SK-N-SH (cell line): ENCODE results near the gene FNDC3B. TPM values are rescaled to one million over a fixed set of nuclear protein-coding genes. Genes with fewer than 3 reads are reported as not detected.

Source experiments
- CTCF ChIA-PET: fragments of 300-600, 350-600 bp; formaldehyde crosslinking; extraction: SDS; loops from one replicate; lab custom pipeline; 2021; lab: Yijun Ruan, JAX
- POLR2A ChIA-PET: fragments of 350-600 bp; sonication (Branson Sonifier 250); formaldehyde crosslinking; extraction: SDS; loops from one replicate; lab custom pipeline; 2020; ENCODE audit warnings: antibody characterized with exemption, inconsistent platforms; lab: Yijun Ruan, JAX
- DNase-seq: peaks from one replicate; pipeline ENCODE4 v3.0.0; 2012
- H2AFZ ChIP-seq: fragments of 200-600 bp; sonication (generic); 2 replicates; pipeline ENCODE4 v1.8.1; 2016; ENCODE audit warnings: antibody characterized with exemption, mild to moderate bottlenecking, low read depth
- H3F3A ChIP-seq: fragments of 200-600 bp; sonication (generic); replicated peaks from 2 replicates; pipeline ENCODE3; 2016; ENCODE audit warnings: antibody characterized with exemption, mild to moderate bottlenecking; ENCODE audit not compliant: insufficient read depth
- H3K27ac ChIP-seq, 2 experiments: fragments of 200-500 bp in 1 of 2; fragments of 200-600 bp in 1 of 2; sonication (Bioruptor generic) in 1 of 2; sonication (generic), shearing (Covaris generic) in 1 of 2; 2 replicates each; pipeline versions ENCODE4 v1.5.1 to v1.6.1; 2014 to 2016; ENCODE audit warnings: low read depth in 2 of 2, inconsistent platforms in 1 of 2, low read length in 1 of 2, mild to moderate bottlenecking in 1 of 2, mixed read lengths in 1 of 2
- H3K27me3 ChIP-seq: fragments of 200-600 bp; sonication (generic), shearing (Covaris generic); 2 replicates; pipeline ENCODE4 v1.6.1; 2016; ENCODE audit warnings: mixed run types; ENCODE audit not compliant: insufficient read depth
- H3K36me3 ChIP-seq, 2 experiments: fragments of 200-500 bp in 1 of 2; fragments of 200-600 bp in 1 of 2; sonication (Bioruptor generic) in 1 of 2; sonication (generic) in 1 of 2; replicated peaks in 1 of 2; 2 replicates each; pipeline versions ENCODE3 to v1.5.1; 2014 to 2016; ENCODE audit warnings: low read length in 1 of 2, mild to moderate bottlenecking in 1 of 2; ENCODE audit not compliant: insufficient read depth in 2 of 2, control insufficient read depth in 1 of 2
- H3K4me1 ChIP-seq, 2 experiments: fragments of 200-500 bp in 1 of 2; fragments of 200-600 bp in 1 of 2; sonication (Bioruptor generic) in 1 of 2; sonication (generic), shearing (Covaris generic) in 1 of 2; 2 replicates each; pipeline versions ENCODE4 v1.5.1 to v1.6.1; 2014 to 2016; ENCODE audit warnings: low read depth in 1 of 2, low read length in 1 of 2, mixed run types in 1 of 2; ENCODE audit not compliant: insufficient read depth in 2 of 2, control insufficient read depth in 1 of 2
- H3K4me2 ChIP-seq: fragments of 200-600 bp; sonication (generic), shearing (Covaris generic); 2 replicates; pipeline ENCODE4 v1.6.1; 2017; ENCODE audit warnings: mixed run types
- H3K4me3 ChIP-seq, 2 experiments: fragments of 200-500 bp in 1 of 2; fragments of 200-600 bp in 1 of 2; sonication (Bioruptor generic) in 1 of 2; sonication (generic), shearing (Covaris generic) in 1 of 2; 2 replicates each; pipeline versions ENCODE4 v1.5.1 to v1.8.1; 2014 to 2016; ENCODE audit warnings: low read depth in 2 of 2, inconsistent platforms in 1 of 2, low read length in 1 of 2, mild to moderate bottlenecking in 1 of 2, mixed read lengths in 1 of 2, moderate library complexity in 1 of 2
- H3K79me2 ChIP-seq: fragments of 200-600 bp; sonication (generic); 2 replicates; pipeline ENCODE4 v1.8.1; 2017; ENCODE audit warnings: mild to moderate bottlenecking; ENCODE audit not compliant: insufficient read depth
- H3K9ac ChIP-seq: fragments of 200-600 bp; sonication (generic); 2 replicates; pipeline ENCODE4 v1.6.1; 2017; ENCODE audit warnings: mixed run types
- H3K9me2 ChIP-seq: fragments of 200-600 bp; sonication (generic); 2 replicates; pipeline ENCODE4 v1.6.1; 2017; ENCODE audit warnings: mixed run types
- H3K9me3 ChIP-seq: fragments of 200-600 bp; sonication (generic); 2 replicates; pipeline ENCODE4 v1.6.1; 2017; ENCODE audit warnings: mixed run types, mild to moderate bottlenecking, moderate library complexity
- H4K20me1 ChIP-seq: fragments of 200-600 bp; sonication (generic); 2 replicates; pipeline ENCODE4 v1.6.1; 2017; ENCODE audit warnings: mild to moderate bottlenecking, mixed run types; ENCODE audit not compliant: insufficient read depth
- CHD2 ChIP-seq: fragments of 150-350 bp; IDR thresholded peaks from 2 replicates; pipeline ENCODE4 v1.6.1; 2018; ENCODE audit warnings: low read length; ENCODE audit not compliant: partially characterized antibody
- ELF1 ChIP-seq: IDR thresholded peaks from 2 replicates; pipeline ENCODE4 v1.4.0; 2012
- EZH2phosphoT487 ChIP-seq: fragments of 200-600 bp; sonication (generic); IDR thresholded peaks from 2 replicates; pipeline ENCODE4 v1.6.1; 2017; ENCODE audit warnings: low read depth, mixed run types, mild to moderate bottlenecking, antibody characterized with exemption, moderate library complexity, borderline replicate concordance
- FOSL2 ChIP-seq: IDR thresholded peaks from 2 replicates; pipeline ENCODE4 v1.4.0; 2012; ENCODE audit warnings: low read depth, mild to moderate bottlenecking, moderate library complexity, borderline replicate concordance
- FOXJ3 ChIP-seq: sonication (generic); formaldehyde crosslinking; IDR thresholded peaks from 2 replicates; pipeline ENCODE4 v1.5.1; 2020; ENCODE audit warnings: mild to moderate bottlenecking, missing genetic modification reagents
- FOXM1 ChIP-seq: IDR thresholded peaks from 2 replicates; pipeline ENCODE4 v1.4.0; 2012; ENCODE audit warnings: low read depth, mild to moderate bottlenecking
- IRF3 ChIP-seq: fragments of 150-350 bp; IDR thresholded peaks from 2 replicates; pipeline ENCODE4 v1.6.1; 2016; ENCODE audit warnings: mild to moderate bottlenecking, low read depth, low read length
- NRF1 ChIP-seq: IDR thresholded peaks from 2 replicates; pipeline ENCODE4 v1.6.1; 2012; ENCODE audit warnings: low read depth, mild to moderate bottlenecking, low read length
- RAD21 ChIP-seq: IDR thresholded peaks from 2 replicates; pipeline ENCODE4 v1.6.1; 2012; ENCODE audit warnings: mild to moderate bottlenecking, low read length
- RCOR1 ChIP-seq: fragments of 150-350 bp; IDR thresholded peaks from 2 replicates; pipeline ENCODE4 v1.6.1; 2017; ENCODE audit warnings: antibody characterized with exemption, low read length
- RFX5 ChIP-seq: IDR thresholded peaks from 2 replicates; pipeline ENCODE4 v1.6.1; 2012; ENCODE audit warnings: mild to moderate bottlenecking, improper control_type of control experiment, low read length
- RXRA ChIP-seq: IDR thresholded peaks from 2 replicates; pipeline ENCODE4 v1.4.0; 2012; ENCODE audit warnings: low read depth, mild to moderate bottlenecking, borderline replicate concordance
- TAF1 ChIP-seq: IDR thresholded peaks from 2 replicates; pipeline ENCODE4 v1.6.1; 2012; ENCODE audit warnings: low read depth, mild to moderate bottlenecking, low read length, moderate library complexity, borderline replicate concordance
- TCF12 ChIP-seq: IDR thresholded peaks from 2 replicates; pipeline ENCODE4 v1.4.0; 2012
- USF1 ChIP-seq: IDR thresholded peaks from 2 replicates; pipeline ENCODE4 v1.4.0; 2012; ENCODE audit warnings: low read depth, borderline replicate concordance
- YY1 ChIP-seq: IDR thresholded peaks from 2 replicates; pipeline ENCODE4 v1.4.0; 2012; ENCODE audit warnings: low read depth, mild to moderate bottlenecking
- WGBS: methylation state at CpG from one replicate; pipeline ENCODE4 v1.1.6; 2017; ENCODE audit warnings: low lambda C conversion rate; 5-methylcytosine and 5-hydroxymethylcytosine counted together
- polyA plus RNA-seq, 3 experiments: library from polyadenylated mRNA; depleted of rRNA; stranded (reverse); fragments of >200 nt; gene quantifications; 2 replicates each; pipeline ENCODE4 v1.2.3, GENCODE V29; 2012
- TF ChIP-seq, protein P1 (sequence below): fragments of 150-350 bp; IDR thresholded peaks from 2 replicates; pipeline ENCODE4 v1.6.1; 2017; ENCODE audit warnings: antibody characterized with exemption, low read length, low read depth, borderline replicate concordance
- TF ChIP-seq, protein P2 (sequence below): IDR thresholded peaks from 2 replicates; pipeline ENCODE4 v1.4.0; 2012; ENCODE audit warnings: low read depth, borderline replicate concordance

The FNDC3B gene
- polyA plus RNA-seq, 1 of the 3 experiments (the other 2 are of a cell fraction), result 10.4 TPM

- Histone ChIP-seq H3K9me3 (no peaks in the 10 kb centered on the region), H3K4me3 (no peak overlapping the region), H3K9me2 (no peaks in the 10 kb centered on the region), H3K9ac (no peak overlapping the region), H3F3A (no peaks in the 10 kb centered on the region), H3K79me2 (peaks cover 31% of the 10 kb centered on the region), H2AFZ (no peak overlapping the region), H3K4me1 (peaks cover 0 to 4% of the 10 kb centered on the region in 2 experiments; a peak in 2 of 4 replicates), H3K36me3 (no peaks in the 10 kb centered on the region), H3K27ac (no peak overlapping the region), H3K4me2 (no peak overlapping the region), H3K27me3 (no peaks in the 10 kb centered on the region), H4K20me1 (peaks cover 4% of the 10 kb centered on the region; the same call in 1 of the 2 replicates)
- POLR2A ChIA-PET, result no interaction called here
- no peak for DNase-seq
- TF ChIP-seq RFX5, result no peak
- TF ChIP-seq FOXM1, result no peak
- TF ChIP-seq RXRA, result no peak
- no peak for TF ChIP-seq NRF1
- no peak for TF ChIP-seq IRF3
- TF ChIP-seq FOXJ3 (CRISPR knock-in tag), result no peak
- CTCF ChIA-PET, result interaction anchor here (2.1 kb wide), 1 partner anchor 296 kb away, joined by 5 read pairs; no protein-coding TSS in a partner anchor
Measured at GRCh38 chr3:172036541-172037215, 2.7 kb upstream of the FNDC3B start.

DNA sequence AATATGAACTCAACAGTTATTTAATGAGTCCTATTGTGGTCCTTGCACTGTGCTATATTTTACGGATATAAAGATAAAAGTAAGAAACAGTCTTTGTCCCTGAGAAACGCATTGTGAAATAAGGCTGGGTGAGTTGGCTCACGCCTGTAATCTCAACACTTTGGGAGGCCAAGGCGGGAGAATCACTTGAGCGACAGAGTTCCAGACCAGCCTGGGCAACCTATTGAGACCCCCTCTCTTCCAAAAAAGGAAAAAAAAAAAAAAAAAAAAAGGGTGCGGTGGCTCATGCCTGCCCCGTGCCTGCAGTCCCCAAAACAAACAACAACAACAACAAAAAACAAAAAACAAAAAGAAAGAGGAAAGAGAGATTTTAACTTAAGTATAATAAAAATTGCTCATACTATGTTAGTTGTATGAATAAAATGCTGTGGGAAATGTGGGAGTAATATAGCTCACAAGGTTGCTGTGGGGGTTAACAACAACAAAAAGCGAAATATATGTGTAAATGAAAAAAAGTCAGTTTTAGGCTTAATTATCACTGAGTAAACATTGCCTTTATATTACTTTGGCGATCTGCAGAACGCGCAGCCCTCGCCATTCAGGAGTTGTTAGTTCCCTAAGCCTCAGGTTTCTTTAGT, 461 bp upstream of the FNDC3B start:
- Histone ChIP-seq H3K9me3 (no peaks in the 10 kb centered on the region), H3K36me3 (peaks cover 0 to 10% of the 10 kb centered on the region in 2 experiments), H3K27ac (peak overlapping the region; percentile 62 to 97; a peak in 3 of 4 replicates), H3K4me2 (peak overlapping the region; percentile 86), H3K4me1 (peaks cover 3 to 6% of the 10 kb centered on the region in 2 experiments; a peak in 2 of 4 replicates), H4K20me1 (peaks cover 26% of the 10 kb centered on the region), H3K27me3 (no peaks in the 10 kb centered on the region), H2AFZ (peak overlapping the region; percentile 81), H3K9ac (peak overlapping the region; percentile 99; the same call in 1 of the 2 replicates), H3K4me3 (peak overlapping the region; percentile 84 to 94), H3F3A (peaks cover 5% of the 10 kb centered on the region), H3K9me2 (no peaks in the 10 kb centered on the region), H3K79me2 (peaks cover 53% of the 10 kb centered on the region)
- TF ChIP-seq EZH2phosphoT487 (no peak), USF1 (no peak), RXRA (no peak), IRF3 (no peak), FOSL2 (no peak), YY1 (no peak), TAF1 (no peak), FOXM1 (no peak), TCF12 (no peak), RAD21 (no peak), ELF1 (no peak), CHD2 (no peak), RCOR1 (no peak)
- TF ChIP-seq, protein P1, sequence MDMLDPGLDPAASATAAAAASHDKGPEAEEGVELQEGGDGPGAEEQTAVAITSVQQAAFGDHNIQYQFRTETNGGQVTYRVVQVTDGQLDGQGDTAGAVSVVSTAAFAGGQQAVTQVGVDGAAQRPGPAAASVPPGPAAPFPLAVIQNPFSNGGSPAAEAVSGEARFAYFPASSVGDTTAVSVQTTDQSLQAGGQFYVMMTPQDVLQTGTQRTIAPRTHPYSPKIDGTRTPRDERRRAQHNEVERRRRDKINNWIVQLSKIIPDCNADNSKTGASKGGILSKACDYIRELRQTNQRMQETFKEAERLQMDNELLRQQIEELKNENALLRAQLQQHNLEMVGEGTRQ, result no peak
- TF ChIP-seq, protein P2, sequence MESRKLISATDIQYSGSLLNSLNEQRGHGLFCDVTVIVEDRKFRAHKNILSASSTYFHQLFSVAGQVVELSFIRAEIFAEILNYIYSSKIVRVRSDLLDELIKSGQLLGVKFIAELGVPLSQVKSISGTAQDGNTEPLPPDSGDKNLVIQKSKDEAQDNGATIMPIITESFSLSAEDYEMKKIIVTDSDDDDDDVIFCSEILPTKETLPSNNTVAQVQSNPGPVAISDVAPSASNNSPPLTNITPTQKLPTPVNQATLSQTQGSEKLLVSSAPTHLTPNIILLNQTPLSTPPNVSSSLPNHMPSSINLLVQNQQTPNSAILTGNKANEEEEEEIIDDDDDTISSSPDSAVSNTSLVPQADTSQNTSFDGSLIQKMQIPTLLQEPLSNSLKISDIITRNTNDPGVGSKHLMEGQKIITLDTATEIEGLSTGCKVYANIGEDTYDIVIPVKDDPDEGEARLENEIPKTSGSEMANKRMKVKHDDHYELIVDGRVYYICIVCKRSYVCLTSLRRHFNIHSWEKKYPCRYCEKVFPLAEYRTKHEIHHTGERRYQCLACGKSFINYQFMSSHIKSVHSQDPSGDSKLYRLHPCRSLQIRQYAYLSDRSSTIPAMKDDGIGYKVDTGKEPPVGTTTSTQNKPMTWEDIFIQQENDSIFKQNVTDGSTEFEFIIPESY, result no peak
- ChIA-PET POLR2A (no interaction called here), CTCF (interaction anchor here (0.7 to 2.1 kb wide), 5 partner anchors 11 to 302 kb away, joined by 3 to 5 read pairs (median 5); no protein-coding TSS in a partner anchor)
- DNase-seq, result no peak
- 45% methylated on average over 12 of the region's 12 CpGs for WGBS
